ENCODE data around the gene UBE3C.

The UBE3C gene

DNA sequence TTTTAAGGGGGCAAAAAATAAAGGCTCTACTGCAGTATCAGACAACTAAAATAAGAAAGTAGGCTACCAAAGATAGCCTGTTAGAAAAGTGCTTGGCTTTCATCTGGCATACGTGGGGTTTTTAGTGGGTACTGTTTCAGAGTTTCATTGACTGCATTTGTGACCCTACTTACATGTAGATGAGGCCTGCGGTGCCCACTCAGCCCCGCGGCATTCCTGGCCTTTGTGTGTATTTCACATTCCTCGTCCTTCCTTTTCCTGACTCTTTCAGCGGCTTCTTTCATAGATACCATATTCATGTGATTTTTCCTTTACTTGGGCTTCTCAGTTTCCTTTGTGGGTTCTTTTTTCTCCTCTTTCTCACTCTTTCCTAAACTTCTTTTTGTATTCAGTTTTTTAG is 50.7 kb downstream of the UBE3C start:
- FAIRE-seq (no peak), DNase-seq (ENCODE audit: insufficient read length) (no peak)
- no peak for TF ChIP-seq POLR2AphosphoS5 (IDR thresholded peaks at IDR 0.05; ENCODE audit: low read depth, low read length)
- no peak for TF ChIP-seq TAF1 (IDR thresholded peaks at IDR 0.05; ENCODE audit: borderline replicate concordance, low read depth, low read length)
- TF ChIP-seq POLR2A (IDR thresholded peaks at IDR 0.05; ENCODE audit: low read depth, low read length) = no peak

DNA sequence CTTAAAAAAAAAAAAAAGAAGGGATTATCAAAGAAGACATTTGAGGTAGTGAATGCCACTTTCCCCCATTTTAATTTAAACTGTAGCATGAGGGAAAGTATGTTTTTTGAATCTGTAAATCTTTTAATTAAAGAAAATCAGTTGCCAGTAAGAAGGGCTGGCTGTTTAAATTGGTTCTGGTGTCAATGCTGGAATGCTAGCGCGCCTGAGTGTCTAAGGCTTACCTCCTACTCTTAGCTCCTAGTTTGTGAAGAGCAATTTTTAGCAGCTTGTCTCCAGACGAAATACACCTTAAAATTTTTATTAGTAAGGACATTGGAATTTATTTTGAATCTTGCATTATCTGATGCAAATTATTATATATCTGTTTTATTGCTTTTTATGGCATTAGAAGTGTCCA is 54.1 kb downstream of the UBE3C start:
- no peak for DNase-seq (ENCODE audit: insufficient read length)
- FAIRE-seq = no peak
- TF ChIP-seq TAF1 (IDR thresholded peaks at IDR 0.05; ENCODE audit: borderline replicate concordance, low read depth, low read length) (no peak), POLR2A (IDR thresholded peaks at IDR 0.05; ENCODE audit: low read depth, low read length) (no peak), POLR2AphosphoS5 (IDR thresholded peaks at IDR 0.05; ENCODE audit: low read depth, low read length) (no peak)

DNA sequence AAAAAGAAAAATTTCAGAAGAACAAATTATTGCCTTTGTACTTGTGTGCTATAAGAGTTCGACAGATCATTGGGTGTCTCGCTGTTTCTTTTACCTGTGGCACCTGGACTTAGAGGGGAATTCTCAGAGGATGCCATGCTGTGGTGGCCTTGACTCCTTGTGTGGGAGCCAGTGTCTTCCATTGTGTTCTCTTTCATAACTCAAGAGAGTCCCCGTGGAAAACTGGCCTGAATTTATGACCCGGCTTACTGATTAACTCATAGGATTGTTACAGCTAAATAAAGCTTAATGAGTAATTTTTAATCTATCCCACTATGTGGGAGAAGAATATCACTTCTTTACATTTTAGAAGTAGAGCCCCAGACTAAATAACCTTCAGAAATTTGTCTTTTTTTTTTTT is 54.5 kb downstream of the UBE3C start:
- FAIRE-seq (no peak), DNase-seq (ENCODE audit: insufficient read length) (no peak)
- TF ChIP-seq TAF1 (IDR thresholded peaks at IDR 0.05; ENCODE audit: borderline replicate concordance, low read depth, low read length) = no peak
- TF ChIP-seq POLR2AphosphoS5 (IDR thresholded peaks at IDR 0.05; ENCODE audit: low read depth, low read length) = no peak

DNA sequence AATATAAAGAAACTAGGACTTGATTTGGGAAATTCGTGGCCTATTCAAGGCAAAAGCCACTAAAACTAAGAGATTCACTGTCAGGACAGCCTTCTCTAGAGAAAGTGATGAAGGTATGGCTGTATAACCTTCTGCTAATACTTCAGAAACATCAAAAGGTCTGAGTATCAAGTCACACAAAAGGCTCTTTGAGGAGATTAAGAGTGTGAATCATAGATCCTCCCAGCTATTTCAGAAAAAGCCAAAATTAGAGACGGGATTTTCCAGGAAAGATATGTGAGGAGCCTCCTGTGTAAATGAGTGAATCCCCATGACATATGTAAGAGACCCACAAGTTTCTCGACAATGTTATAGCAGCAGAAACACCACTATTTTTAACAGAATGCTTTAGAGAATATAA is 56.2 kb downstream of the UBE3C start:
- FAIRE-seq (no peak), DNase-seq (ENCODE audit: insufficient read length) (no peak)
- TF ChIP-seq POLR2AphosphoS5 (IDR thresholded peaks at IDR 0.05; ENCODE audit: low read depth, low read length) = no peak
- no peak for TF ChIP-seq TAF1 (IDR thresholded peaks at IDR 0.05; ENCODE audit: borderline replicate concordance, low read depth, low read length)
- no peak for TF ChIP-seq POLR2A (IDR thresholded peaks at IDR 0.05; ENCODE audit: low read depth, low read length)

DNA sequence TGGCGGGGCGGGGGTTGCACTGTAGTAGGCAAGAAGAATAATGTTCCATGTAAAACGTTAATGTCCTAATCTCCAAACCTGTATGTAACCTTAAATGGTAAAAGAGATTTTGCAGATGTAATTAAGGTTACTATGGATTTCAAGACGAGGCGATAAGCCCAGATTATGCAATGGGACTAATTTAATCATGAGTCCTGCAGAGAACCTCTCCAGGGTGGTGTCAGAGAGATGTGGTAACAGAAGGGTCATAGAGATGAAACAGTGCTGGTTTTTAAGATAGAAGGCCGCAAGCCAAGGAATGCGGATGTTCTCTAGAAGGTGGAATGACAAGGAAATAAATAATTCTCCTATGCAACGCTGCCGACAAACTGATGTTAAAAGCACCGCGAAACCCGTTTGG is 57.1 kb downstream of the UBE3C start:
- DNase-seq (ENCODE audit: insufficient read length) (no peak), FAIRE-seq (no peak)
- TF ChIP-seq TAF1 (IDR thresholded peaks at IDR 0.05; ENCODE audit: borderline replicate concordance, low read depth, low read length) = no peak
- TF ChIP-seq POLR2A (IDR thresholded peaks at IDR 0.05; ENCODE audit: low read depth, low read length) = no peak
- TF ChIP-seq POLR2AphosphoS5 (IDR thresholded peaks at IDR 0.05; ENCODE audit: low read depth, low read length) = no peak

DNA sequence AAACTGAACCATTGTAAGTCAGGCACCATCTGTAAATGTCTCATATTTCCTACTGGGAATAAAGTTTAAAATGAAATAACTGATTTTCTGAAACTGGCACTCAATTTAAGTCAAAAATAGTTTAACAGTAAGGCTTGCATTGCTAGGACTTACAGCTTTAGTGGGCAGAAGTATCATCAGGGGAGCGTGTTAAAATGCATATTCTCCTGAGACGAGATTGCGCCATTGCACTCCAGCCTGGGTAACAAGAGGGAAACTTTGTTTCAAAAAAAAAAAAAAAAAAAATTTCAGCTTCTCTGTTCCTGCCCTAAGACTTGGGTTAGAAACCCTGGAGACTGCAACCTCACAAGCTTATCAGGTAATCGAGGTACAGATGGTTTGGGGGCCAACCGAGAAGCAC is 65.4 kb downstream of the UBE3C start:
- no peak for TF ChIP-seq POLR2AphosphoS5 (IDR thresholded peaks at IDR 0.05; ENCODE audit: low read depth, low read length)
- no peak for TF ChIP-seq TAF1 (IDR thresholded peaks at IDR 0.05; ENCODE audit: borderline replicate concordance, low read depth, low read length)
- no peak for TF ChIP-seq POLR2A (IDR thresholded peaks at IDR 0.05; ENCODE audit: low read depth, low read length)
- DNase-seq (ENCODE audit: insufficient read length) = no peak
- FAIRE-seq = no peak

DNA sequence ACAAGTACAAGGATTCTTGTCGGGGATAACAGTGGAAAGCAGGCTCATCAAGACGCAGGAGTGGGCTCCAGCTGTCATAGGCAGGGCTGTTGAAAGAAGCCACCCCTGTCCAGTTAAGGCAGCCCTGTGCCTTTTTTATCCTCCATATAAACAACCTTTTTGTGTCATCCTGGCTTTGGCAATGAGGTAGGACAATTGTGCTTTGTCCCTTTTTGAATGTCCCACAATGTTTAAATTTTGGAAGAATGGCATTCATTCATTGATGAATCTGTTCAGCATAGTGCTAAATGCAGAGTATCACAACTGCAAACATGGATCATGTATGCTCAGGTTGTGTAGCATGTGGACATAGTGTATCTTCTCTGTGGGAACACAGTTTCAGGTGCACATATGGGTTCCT is 66.7 kb downstream of the UBE3C start:
- FAIRE-seq = no peak
- no peak for DNase-seq (ENCODE audit: insufficient read length)
- TF ChIP-seq POLR2A (IDR thresholded peaks at IDR 0.05; ENCODE audit: low read depth, low read length) = no peak
- TF ChIP-seq POLR2AphosphoS5 (IDR thresholded peaks at IDR 0.05; ENCODE audit: low read depth, low read length) = no peak
- TF ChIP-seq TAF1 (IDR thresholded peaks at IDR 0.05; ENCODE audit: borderline replicate concordance, low read depth, low read length) = no peak

DNA sequence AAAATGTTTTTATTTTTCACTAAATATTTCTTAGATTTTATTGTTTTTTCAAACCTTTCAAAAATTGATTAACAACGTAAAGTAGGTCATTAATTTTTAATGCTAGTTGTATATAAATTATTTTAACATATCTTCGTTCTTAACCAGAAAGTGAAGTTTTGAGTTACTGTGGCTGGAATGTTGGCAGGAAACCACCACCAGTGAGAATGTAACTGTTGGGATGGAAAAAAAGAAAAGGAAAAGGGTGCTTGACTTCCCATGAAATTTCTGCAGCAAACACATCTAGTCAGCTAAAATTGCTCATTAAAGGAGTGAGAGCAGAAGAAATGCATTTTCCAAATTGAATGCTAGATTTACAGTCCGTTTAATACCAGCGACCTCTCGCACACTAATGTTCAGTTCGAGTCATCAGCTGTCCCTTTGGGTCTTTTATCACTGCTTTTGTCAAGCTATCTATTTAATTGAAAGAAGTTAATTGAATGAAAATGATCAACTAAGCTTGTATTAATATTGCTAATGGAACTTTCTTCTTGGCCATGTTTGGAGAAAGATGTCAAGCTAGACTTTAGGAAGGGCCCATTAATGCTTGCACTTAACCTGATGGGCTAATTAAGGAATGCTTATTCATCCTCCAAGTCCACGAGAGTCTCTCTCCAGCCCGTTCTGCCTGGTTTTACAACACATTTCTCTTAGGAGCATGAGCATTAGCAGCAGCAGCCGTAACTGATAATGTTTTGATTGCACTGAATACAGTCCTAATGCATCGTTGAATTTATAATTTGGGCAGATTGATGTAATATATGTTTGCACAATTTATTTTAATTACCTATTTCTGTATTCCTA is 70.1 kb downstream of the UBE3C start:
- TF ChIP-seq POLR2AphosphoS5 (IDR thresholded peaks at IDR 0.05; ENCODE audit: low read depth, low read length) (no peak), TAF1 (IDR thresholded peaks at IDR 0.05; ENCODE audit: borderline replicate concordance, low read depth, low read length) (no peak), POLR2A (IDR thresholded peaks at IDR 0.05; ENCODE audit: low read depth, low read length) (no peak)
- FAIRE-seq = no peak
- no peak for DNase-seq (ENCODE audit: insufficient read length)

DNA sequence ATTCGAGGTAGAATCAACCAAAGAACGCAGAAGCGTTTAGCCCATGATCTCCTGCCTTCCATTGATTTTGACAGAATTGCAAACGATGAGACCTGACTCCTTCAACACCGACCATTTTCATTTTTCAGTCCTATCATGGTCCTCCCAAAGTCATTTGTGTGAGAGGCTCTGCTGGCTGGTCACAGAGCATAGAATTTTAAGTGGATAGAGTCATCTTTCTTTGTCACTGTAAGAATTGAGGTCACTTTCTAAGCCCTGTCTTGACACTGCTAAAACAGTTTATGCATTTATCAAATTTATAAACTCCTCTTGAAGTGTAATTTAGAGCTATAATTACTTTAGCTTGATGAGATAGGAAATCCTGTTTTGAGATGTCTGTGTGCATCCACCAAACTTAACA is 72.0 kb downstream of the UBE3C start:
- no peak for FAIRE-seq
- TF ChIP-seq TAF1 (IDR thresholded peaks at IDR 0.05; ENCODE audit: borderline replicate concordance, low read depth, low read length) = no peak
- TF ChIP-seq POLR2AphosphoS5 (IDR thresholded peaks at IDR 0.05; ENCODE audit: low read depth, low read length) = no peak
- no peak for TF ChIP-seq POLR2A (IDR thresholded peaks at IDR 0.05; ENCODE audit: low read depth, low read length)
- no peak for DNase-seq (ENCODE audit: insufficient read length)

DNA sequence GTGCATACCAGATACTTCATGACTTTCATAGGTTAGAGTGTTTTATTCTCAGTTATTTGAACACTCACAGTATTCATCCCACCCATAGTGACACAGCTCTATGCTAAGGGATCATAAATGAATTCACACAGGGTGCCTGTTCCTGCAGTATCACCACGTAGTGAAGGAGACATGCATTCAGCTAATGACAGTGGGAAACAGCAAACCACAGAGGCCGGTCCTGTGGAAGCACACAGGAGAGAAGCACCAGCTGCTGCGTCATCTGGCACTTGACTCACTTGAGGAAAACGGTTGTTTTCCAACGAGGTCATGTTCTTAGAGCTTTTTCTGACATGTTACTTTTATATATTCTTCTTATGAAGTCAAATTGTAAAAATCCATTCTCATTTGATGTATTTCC is 73.0 kb downstream of the UBE3C start:
- no peak for DNase-seq (ENCODE audit: insufficient read length)
- TF ChIP-seq TAF1 (IDR thresholded peaks at IDR 0.05; ENCODE audit: borderline replicate concordance, low read depth, low read length) = no peak
- no peak for TF ChIP-seq POLR2A (IDR thresholded peaks at IDR 0.05; ENCODE audit: low read depth, low read length)
- no peak for TF ChIP-seq POLR2AphosphoS5 (IDR thresholded peaks at IDR 0.05; ENCODE audit: low read depth, low read length)
- peak; percentile 62 for FAIRE-seq

DNA sequence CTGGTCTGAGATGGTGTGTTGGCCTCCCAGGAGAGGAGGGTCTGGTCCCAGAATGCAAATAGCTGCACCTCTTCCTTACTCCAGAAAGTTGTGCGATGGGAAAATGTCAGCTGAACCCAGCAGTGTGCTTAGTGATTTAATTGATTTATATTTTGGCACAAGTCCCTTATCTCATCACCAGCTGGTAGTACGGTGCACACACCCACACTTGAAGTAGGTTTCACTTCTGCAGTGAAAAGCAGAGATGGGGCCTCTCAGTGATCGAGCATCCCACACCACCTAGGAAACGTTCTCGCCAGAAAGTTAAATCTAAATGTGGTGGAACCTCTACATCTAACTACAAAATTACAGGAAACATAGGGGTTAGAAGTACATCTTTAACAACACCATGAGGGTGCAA is 80.4 kb downstream of the UBE3C start:
- no peak for DNase-seq (ENCODE audit: insufficient read length)
- no peak for TF ChIP-seq POLR2A (IDR thresholded peaks at IDR 0.05; ENCODE audit: low read depth, low read length)
- no peak for TF ChIP-seq TAF1 (IDR thresholded peaks at IDR 0.05; ENCODE audit: borderline replicate concordance, low read depth, low read length)
- no peak for TF ChIP-seq POLR2AphosphoS5 (IDR thresholded peaks at IDR 0.05; ENCODE audit: low read depth, low read length)
- FAIRE-seq = no peak

DNA sequence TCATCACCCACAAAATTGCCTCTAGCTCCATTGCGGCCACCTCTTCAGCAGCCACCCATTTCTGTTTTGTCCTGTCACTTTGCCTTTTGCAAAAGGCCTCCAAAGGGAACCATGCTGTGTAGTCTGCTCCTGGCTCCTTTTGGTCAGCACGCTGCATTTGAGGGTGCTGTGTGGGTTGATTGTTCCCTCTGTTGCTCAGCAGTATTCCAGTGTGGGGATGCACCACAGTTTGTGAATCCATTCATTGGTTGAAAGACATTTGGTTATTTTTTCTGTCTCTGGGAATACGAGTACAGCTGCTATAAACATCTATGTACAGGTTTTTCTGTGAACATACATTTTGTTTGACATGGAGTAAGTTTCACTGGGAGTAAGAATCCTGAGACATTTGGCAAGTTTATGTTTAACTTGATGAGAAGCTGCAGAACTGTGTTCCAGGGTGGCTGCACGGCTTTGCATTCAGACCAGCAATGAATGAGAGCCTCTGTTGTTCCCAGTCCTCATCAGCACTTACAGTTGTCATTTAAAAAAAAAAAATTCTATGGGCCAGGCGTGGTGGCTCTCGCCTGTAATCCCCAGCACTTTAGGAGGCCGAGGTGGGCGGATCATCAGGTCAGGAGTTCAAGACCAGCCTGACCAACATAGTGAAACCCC is 82.3 kb downstream of the UBE3C start:
- TF ChIP-seq TAF1 (IDR thresholded peaks at IDR 0.05; ENCODE audit: borderline replicate concordance, low read depth, low read length) (no peak), POLR2AphosphoS5 (IDR thresholded peaks at IDR 0.05; ENCODE audit: low read depth, low read length) (no peak), POLR2A (IDR thresholded peaks at IDR 0.05; ENCODE audit: low read depth, low read length) (no peak)
- FAIRE-seq = no peak
- no peak for DNase-seq (ENCODE audit: insufficient read length)
